OCI-LY3 (cell line): ENCODE results near the gene TREML4.

Experiments
- CTCF ChIP-seq: fragments of 200-600, 300-600 bp; sonication (generic); IDR thresholded peaks from 2 replicates; pipeline ENCODE4 v1.5.1; 2014; ENCODE audit warnings: antibody characterized with exemption, low read length, low read depth
- EZH2phosphoT487 ChIP-seq: fragments of 200-600 bp; shearing (Covaris generic); IDR thresholded peaks from 2 replicates; pipeline ENCODE4 v1.6.1; 2018; ENCODE audit warnings: antibody characterized with exemption, mixed run types, low read depth

GRCh38 chr6:41273714-41274113 lies 45.6 kb downstream of the TREML4 start:
- TF ChIP-seq CTCF, result no peak
- TF ChIP-seq EZH2phosphoT487, result no peak
